HuH-7.5 (cell line): ENCODE data around the gene AUTS2.

Experiments used
- DNase-seq: peaks from one replicate; pipeline ENCODE4 v3.0.0; 2011; ENCODE audit warnings: low spot score

Gene AUTS2

DNA sequence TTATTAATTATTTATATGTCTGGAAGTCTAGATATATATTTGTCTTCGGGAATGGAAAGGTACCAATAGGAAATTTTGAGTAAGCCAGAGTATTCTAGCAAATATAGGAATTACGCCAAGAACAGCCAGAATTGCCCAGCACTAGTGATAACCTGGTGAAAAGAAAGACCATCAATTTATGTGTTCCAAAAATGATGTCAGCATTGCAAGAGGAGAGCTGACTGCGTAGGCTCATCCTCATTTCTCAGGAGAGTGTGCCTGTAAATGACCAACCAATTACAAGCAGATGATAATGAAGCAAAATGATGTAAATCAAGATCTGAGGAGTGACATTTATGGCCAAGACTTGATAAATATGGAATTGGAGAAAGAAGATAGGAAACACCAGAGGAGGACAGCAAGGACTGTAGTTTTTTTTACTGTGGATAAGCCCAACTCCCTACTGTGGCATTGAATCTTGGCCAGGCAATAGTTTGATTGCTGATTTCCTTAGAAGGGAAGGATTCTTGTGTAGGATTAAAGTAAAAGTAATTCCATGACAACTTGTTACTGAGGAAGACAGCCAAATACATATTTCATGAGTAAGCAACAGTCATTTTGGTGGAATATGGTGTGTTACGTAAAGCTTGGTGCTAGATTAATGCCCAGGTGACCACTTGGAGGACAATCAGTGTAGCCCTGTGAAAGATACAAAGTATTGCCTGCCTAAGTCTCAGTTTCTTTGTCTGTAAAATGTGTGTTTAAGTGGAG is 590.8 kb downstream of the AUTS2 start:
- no peak for DNase-seq

DNA sequence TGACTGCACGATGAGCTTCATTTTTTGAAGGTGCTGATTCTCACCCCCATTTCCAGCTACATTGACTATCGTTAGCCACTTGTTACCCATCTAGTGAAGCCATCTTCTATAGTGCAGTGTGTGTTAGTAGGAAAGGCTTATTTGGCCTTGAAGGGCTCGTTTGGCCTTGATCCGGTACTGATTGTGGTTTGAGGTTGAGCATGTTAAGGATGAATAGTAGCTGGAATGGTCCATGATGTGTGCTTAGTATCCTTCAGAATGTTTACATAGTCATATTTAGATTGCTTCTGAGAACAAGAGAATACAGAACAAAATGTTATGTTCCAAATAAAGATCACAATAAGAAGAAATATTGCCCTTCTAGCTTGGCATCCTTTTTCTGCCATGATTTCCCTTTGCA is 591.5 kb downstream of the AUTS2 start:
- no peak for DNase-seq

DNA sequence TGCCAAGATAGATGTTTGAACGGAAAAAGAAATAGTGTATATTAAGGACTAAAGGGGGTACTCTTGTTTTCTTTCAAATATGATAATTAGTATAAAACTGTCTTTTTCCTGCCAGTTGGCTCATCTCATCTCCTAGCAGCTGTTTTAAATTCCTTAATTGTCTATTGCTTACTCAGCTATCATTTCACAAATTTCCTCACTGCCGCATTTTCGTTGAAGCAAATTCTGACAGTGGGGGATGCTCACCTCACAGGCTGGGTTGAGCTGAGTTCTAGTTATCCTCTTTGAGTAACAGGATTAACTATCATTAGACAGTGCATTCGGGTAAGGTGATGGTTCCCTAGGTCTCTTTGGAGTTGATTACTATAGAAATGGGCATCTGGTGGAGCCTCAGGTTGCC is 592.0 kb downstream of the AUTS2 start:
- DNase-seq = no peak

DNA sequence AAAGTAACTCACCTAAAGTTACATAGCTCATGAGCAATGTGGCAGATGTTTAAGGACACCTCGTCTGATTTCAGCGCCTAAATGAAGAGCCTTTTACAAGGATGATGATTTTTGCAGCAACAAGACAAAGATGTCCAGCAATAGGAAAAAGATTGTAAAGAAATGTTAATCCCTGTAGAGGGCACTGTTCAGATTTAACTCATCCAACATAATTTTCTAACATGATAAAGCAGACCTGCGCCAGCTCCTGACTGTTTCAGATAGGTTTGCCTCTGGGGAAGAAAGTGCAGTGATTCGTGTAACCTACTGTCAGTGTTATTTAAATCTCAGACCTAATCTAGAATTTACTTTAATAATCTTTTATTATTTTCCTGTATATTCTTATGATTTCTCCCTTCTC is 595.2 kb downstream of the AUTS2 start:
- no peak for DNase-seq

DNA sequence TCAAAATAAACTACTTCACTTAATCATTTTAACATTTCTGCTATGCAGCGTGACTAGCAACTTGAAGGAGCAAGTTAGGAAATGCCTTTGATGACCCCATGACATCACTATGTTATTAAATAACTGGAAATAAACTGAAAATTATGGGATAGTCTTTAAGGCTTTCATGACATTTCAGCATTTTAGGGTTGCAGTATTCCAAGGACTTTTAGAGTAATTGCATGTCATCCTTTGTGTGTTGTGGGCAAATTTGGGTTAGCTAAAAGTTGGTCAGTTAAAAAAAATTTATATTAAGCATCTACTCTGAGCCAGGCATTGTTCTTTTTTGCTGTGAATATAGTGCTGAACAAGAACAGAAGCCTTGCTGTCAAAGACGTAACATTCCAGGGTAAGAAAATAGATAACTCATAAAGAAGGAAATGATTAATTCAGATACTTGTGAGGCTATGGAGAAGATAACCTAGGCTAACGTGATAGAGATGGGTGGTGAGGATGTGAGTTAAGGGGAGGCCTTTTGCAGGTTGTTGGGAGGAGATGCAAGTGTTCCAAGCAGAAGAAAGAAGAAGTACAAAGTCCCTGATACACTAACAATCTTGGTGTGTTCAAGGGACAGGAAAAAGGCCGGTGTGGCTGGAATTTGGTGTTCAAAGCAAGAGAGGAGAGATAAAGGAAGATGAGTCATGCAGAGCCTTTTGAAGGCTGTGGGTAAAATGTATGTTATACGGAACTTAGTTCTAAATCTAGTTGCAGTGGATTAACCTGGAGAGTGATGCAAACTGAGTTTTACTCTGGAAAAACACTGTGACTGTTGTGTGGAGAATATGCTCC is 610.2 kb downstream of the AUTS2 start:
- no peak for DNase-seq

DNA sequence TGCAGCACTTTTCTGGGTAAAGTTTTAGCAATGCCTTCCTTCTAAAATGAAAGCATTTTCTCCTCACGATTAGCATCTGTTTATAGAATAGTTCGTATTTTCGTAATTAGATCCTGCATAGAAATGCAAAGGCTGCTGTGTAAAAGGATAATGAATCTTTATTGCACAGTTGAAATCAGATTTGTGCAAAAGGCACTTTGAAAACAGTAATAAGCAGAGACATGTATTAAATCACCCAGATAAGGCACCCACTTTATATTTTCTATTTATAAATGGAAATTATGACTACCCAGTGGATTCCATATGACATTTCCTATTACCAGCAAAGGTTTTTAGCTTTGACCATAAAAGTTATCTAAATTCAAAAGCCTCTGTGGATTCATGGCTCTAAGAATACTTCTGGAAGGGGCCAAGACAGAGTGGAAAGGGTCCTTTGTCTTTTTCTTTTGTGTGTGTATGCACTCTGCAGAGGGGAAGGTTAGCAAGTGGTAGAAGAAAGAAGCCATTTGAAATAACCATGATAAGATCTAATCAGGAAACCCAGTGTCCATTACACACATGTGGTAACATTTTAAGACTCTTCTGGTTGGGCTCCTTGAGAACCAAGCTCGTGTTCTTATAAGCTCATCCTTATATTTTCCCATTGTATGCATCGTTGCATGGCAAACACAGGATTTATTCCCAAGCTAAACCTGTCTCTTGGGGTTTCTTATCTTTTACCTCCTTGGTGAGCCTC is 612.1 kb downstream of the AUTS2 start:
- no peak for DNase-seq

DNA sequence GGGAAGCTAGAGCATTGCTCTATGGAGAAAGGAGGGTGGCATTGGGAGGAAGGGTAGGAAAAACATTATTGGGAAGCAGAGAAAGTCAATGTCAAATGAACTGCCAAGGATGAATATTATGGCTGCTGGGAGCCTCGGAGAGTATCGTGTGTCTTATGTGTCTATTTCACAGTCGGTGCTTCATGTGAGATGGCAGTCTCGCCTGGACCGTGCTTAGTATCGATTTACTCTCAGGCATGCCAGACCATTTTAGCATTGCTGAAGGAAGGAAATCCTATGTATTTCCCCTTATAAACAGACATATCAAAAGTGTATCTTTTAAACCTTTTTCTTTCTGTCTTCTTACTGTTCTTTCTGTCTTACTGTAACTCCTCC is 612.6 kb downstream of the AUTS2 start:
- DNase-seq = no peak

DNA sequence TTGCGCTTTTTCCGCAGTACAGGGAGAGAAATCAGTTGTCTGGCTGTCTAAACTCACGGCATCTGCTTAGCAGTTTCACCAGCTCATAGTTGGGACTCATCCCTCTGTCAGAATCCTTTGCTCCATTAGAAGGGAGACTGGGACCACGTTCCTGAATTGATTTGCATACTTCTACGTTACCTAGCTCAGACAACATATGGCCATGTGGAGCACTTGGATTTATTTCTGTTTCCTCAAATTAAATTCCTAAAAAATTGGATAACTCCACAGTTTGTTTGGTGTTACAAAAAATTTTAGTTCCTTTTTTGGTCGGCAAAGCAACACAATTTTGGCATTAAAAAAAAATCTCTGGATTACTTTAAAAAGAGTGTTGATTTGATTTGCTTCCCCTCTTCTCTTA is 614.0 kb downstream of the AUTS2 start:
- DNase-seq = no peak

DNA sequence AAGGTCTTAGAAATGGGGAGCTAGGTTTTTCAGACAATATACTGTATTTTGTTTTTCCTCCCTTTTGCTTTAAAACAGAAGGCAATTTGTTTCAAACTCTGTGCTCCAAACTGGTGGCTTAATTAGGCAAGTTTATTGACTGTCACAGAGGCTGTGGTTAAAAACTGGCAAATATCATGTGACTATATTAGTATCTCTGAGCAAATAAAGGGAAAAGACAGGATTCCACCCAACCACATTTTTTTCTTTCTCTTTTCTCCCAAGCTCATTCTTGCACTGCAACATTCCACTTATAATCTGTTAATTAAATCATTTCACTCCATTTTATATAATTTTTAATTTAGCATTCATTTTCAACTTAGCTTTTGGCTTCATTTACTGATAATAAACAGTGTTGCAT is 615.8 kb downstream of the AUTS2 start:
- DNase-seq = no peak

DNA sequence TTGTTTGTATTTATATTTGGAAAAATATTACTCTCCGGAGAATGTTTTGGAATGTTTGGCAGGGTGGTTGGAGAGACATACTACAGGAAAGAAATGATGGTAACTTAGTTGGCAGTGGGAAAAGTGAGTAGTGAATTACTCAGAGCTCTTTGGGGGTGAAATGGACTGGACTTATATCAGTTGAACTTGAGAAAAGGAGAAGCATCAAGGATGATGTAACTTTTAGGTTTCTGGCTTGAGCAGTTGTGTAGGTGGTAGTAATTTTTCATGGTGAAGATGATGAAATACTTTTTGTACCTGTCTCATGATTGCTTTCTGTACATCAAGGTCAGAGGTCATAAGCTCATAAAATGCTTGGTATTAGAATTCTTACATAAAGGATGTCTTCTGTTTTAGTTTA is 617.2 kb downstream of the AUTS2 start:
- no peak for DNase-seq

DNA sequence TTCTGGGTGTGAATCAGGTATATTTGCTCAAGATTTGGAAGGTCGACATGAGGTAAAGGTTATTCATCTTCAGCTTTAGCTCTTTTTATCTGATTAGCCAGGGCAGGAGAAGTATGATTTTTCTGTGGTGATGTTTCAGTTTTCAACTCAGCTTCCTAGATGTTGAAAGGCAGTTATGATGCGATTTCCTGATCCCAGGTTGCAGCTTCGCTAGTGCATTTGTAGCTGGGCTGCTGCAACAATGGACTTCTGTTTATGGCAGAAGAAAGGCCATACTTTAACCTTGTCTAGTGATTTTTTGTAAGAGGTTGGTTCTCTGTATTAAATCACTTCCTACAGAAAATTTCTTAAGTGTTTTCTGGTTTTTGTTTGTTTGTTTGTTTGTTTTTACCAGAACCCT is 619.3 kb downstream of the AUTS2 start:
- DNase-seq = no peak

DNA sequence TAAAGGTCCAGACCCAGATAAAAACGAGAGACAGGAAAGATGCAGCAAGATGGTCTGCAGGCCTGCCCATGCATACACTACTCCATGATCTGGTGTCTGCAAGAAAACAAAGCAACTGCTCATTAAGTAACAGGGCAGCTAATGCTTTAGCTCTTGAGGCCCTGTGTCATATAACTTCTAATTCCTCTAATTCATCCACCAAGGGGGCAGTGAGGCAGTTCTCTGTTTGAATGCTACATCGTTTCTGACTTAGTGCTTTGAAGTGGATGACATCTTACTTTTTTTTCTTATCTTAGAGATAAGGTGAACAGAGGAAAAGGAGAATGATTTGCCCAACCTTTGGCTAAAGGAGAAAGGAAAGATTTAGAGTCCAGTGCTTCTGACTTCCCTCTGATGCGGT is 619.7 kb downstream of the AUTS2 start:
- no peak for DNase-seq

DNA sequence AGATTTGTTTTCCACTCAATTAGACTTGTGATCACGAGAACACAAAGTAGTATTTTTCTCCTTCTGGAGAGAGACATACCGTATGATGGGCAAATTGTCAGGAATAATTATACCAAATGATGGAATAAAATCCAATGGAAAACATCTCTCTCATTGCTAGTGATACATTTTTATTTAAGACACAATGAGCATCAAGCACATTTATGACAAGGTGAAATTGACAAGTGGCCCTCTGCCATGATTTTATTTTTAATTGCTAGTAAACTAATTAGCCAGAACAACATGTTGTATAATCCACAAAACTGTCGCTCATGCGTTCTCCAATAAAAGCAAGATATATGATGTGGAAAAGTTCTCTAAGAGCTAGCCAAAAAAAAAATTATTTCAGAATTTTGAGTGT is 620.8 kb downstream of the AUTS2 start:
- DNase-seq = no peak

DNA sequence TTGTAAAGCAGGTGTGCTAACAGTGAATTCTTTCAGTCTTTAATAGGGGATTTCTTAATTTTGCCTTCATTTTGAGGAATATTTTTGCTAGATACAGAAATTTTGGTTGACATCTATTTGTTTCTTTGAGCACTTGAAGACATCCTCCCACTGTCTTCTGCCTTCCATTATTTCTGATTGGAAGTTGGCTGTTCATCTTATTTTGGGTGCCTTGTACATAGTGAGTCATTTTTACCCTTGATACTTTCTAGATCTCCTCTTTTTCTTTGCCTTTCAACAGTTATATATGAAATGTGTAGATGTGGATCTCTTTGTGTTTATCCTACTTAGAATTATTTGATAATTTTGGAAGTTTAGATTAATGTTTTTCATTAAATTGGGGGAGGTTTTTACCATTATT is 631.0 kb downstream of the AUTS2 start:
- no peak for DNase-seq

DNA sequence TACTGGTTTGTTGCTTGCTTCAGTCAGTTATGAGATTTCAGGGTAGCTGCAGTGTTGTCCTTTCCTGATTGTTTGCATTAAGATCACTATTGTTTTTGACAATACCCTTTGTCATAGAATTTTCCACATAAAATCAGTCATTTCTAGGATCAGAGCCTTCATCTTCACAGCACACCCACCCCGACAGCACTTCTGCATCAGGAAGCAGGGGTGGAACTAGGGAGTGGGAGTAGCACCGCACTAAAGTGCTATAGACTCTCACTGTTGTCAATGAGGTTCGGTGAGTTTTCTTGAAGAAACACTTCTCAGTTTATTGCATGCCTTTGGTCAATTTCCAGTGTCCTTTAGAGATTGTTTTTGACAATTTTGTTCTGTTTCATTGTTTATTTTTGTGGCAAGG is 632.5 kb downstream of the AUTS2 start:
- DNase-seq = no peak

DNA sequence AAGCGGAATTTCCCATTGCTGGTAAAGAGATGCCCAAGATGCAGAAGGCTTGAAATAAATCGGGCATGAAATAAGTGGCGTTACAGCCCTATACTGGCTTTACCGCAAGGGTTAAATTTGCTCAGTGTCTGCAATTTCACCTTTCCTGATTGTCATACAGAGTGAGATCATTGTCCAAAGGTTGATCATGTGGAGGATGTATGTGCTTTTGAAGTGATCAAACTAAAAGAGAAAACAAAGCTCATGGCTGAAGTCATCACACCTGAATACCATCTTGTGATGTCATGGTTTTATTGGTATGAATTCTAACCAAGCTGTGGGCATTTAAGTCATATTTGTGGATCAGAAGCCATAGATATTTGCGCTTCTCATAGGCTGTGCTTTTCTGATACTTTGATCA is 635.5 kb downstream of the AUTS2 start:
- DNase-seq = no peak

DNA sequence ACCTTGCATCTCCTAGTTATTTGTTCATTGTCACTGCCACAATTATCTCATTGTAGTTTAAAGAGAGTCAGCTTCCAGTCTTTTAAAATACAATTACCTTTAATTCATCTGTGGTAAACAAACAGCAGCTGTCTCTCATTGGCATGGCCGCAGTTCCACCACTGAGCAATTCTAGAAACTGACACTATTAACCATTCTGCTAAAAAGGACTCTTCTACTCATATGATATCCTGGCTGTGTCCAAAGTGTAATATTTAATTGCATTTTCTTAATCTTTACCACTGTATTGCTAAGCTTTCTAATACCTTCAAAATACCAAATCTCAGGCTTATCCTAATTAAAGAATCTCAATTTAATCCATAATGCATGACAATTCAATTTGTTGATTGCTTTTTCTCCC is 639.0 kb downstream of the AUTS2 start:
- no peak for DNase-seq

DNA sequence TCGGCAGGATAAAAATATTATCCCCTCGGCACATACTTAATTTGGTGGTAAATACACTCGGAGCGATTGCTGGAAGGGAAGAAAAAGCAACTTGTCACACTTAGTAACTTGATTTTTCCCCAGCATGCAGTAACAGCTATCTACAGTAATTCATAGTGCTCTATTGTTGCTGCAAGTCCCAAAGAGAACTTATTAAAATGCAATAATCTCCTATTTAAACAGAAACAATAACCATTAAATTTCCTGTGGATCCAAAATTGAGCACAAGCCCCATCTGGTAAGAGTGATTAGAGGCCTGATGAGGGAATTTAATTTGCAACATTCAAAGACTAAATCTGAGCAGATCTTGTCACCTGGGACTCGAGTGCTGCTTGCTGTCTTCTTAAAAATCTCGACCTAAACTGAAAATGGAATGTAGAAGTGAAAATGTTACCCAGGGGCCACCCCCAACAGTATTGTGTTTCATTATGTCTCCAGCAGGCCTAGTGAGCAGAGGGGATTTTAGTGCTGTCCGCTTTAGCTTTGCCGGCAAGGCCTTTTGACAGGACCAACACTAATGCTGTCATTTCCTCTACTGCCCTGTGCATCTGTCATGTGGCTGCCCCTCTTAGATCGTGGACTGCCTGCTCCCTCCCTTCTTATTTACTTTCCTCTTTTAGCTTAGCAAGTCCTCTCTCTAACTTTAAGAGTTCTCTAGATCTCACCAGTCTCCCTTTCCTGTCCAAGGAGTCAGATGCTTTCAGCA is 639.7 kb downstream of the AUTS2 start:
- no peak for DNase-seq

DNA sequence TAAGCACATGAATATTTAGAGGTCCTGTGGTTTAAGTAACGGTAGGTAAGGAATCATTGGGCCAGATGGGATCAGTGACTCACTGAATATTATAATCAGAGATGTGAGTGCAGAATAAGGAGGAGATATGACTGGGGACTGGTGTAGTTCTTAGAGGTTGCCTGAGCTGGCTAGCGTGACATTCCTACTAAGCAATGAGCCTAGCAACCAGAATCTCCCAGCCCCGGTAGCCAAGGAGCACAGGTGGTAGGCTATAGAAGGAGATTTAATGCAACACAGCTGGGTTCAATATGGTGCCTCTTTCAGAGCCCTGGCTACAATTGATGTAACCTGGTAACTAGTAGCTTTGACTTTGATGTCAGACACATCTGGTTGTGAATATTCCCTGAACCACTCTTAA is 641.6 kb downstream of the AUTS2 start:
- no peak for DNase-seq

DNA sequence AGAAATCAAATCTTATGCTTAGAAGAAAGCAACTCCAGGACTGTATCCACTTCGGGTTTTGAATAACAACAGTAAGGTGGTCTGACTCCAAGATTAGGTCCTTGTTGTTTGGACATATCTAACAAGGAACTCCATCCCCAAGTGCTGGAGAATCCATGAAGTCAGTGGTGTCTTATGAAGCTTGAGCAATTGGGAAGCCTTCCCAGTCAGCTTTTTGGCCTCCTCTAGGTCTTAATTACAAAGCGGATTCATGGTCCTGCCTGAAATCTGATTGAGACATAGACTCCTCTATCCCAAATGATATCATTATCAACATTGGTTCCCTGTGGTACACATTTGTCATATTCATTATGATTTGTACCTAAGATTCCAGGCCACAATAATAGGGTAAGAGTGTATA is 642.6 kb downstream of the AUTS2 start:
- DNase-seq = no peak

DNA sequence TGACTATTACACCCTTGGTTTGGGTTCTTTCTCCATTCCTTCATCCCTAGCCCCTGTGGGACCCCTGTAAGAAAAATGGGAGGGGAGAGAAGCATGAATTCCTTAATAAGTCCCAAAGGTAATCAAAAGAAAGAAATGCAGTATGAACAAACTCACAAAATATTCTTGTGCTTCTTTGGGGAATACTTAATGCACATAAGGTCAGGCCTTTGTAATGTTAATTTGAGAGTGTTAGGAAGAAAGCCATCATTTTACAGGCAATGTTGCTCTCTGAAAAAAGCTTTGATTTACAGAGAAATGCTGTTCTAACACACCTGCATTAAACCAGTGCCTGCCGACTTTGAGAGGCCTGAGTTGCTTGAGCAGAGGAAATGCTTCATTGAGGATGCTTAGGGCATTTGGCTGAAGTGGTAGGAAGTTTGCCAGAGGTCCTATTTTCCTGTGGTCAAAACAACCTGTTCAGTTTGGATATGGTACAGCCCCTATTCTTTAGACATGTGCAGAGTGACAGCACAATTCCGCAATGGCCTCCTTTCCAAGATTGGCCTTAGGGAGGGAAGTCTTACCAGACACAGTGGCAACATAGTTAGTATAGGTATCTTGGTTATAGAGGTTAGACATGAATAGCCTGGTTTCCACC is 643.4 kb downstream of the AUTS2 start:
- DNase-seq = no peak

DNA sequence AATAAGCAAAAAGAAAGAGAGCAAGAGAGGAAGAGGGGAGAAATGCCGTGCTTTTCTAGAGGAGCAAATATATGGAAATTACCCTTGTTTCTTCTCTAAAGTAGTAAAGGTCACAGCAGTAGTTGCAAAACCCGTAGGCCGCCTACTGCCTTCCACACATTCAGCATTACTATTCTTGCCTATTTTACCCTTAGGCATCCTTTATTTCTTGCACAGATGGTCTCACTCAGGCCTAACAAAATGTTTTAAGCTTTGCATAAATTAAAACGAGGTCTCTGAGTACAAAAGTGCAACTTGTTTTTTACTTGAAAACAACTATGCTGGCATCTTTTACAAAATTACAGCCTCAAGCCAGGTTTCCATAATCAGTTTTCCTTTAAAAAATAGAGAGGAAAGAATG is 644.6 kb downstream of the AUTS2 start:
- no peak for DNase-seq
